A549 (cell line): Measurements from ENCODE around the gene INTS14.

Experiments used
- CTCF ChIP-seq: fragments of >200 bp; sonication (Bioruptor Twin); formaldehyde crosslinking; IDR thresholded peaks from 3 replicates; pipeline ENCODE4 v1.5.1; 2016
- ESRRA ChIP-seq: fragments of 150-350 bp; IDR thresholded peaks from 2 replicates; pipeline ENCODE4 v1.6.1; 2014; ENCODE audit warnings: mild to moderate bottlenecking, low read length, borderline replicate concordance
- HDAC2 ChIP-seq: fragments of 200-600 bp; sonication (generic); IDR thresholded peaks from 2 replicates; pipeline ENCODE4 v1.6.1; 2016
- MAFK ChIP-seq: fragments of 450-650 bp; IDR thresholded peaks from 2 replicates; pipeline ENCODE4 v1.6.1; 2014; ENCODE audit not compliant: partially characterized antibody
- NR3C1 ChIP-seq: fragments of >200 bp; sonication (Bioruptor Twin); formaldehyde crosslinking; IDR thresholded peaks from 3 replicates; pipeline ENCODE4 v1.6.1; 2017
- TP53 ChIP-seq: fragments of 250-450 bp; sonication (Bioruptor Pico); IDR thresholded peaks from 2 replicates; pipeline ENCODE4 v1.5.0; 2021; ENCODE audit warnings: mild to moderate bottlenecking, moderate library complexity
- TF ChIP-seq, protein P1 (sequence below): IDR thresholded peaks from 2 replicates; pipeline ENCODE4 v1.6.1; 2012

- no peak for TF ChIP-seq ESRRA
- TF ChIP-seq HDAC2: no peak
- no peak for TF ChIP-seq CTCF
- TF ChIP-seq, protein P1, sequence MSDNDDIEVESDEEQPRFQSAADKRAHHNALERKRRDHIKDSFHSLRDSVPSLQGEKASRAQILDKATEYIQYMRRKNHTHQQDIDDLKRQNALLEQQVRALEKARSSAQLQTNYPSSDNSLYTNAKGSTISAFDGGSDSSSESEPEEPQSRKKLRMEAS: no peak
- no peak for TF ChIP-seq NR3C1
- no peak for TF ChIP-seq TP53
- TF ChIP-seq MAFK: no peak
Observed at GRCh38 chr15:65551183-65551582, 59.7 kb downstream of the INTS14 start.
